Suprapubic skin (tissue), 4 donors: ENCODE data around the gene KAZN.

Source experiments
- POLR2A ChIP-seq, 2 donors: fragments of 450-650 bp; IDR thresholded peaks; one replicate each; pipeline ENCODE4 v1.6.1; 2017; ENCODE audit warnings: antibody characterized with exemption in 2 of 2, mild to moderate bottlenecking in 2 of 2, moderate library complexity in 2 of 2
- POLR2AphosphoS5 ChIP-seq, 3 donors: sonication (generic); formaldehyde crosslinking; IDR thresholded peaks; one replicate each; pipeline ENCODE4 v1.6.1; 2017; ENCODE audit warnings: antibody characterized with exemption in 3 of 3

DNA sequence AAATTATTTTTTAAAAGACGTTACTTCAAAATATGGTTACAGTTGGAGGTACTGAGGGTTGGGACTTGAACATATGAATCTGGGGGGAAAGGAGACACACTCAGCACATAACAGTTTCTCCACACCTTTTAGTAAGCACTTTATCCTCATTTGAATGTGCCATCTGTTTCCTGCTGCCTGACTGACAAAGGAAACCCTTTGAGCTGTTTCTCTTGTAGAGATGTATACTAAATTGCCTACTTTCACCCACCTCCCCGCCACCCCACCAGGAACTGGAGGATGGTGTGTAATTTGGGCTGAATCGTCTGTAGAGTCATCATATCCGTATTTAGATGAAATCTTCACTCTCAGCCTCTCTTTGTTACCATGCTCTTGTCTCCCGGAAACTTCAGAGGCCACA is 108.1 kb downstream of the KAZN start:
- TF ChIP-seq POLR2AphosphoS5 (IDR thresholded peaks at IDR 0.05): no peak
- TF ChIP-seq POLR2A (IDR thresholded peaks at IDR 0.05): no peak
